ENCODE data around the gene PARN. TPM values are rescaled to one million over a fixed set of nuclear protein-coding genes. Genes with fewer than 3 reads are reported as not detected.

Gene PARN
- polyA plus RNA-seq, 4 donors: 32.4 to 44.7 (median 40.1) TPM

GRCh38 chr16:14539156-14539555 lies 90.9 kb downstream of the PARN start:
- no peak for DNase-seq (ENCODE audit: low read depth in 4 of 4, low spot score in 3 of 4)

GRCh38 chr16:14538604-14539003 lies 91.5 kb downstream of the PARN start:
- DNase-seq (ENCODE audit: low read depth in 4 of 4, low spot score in 3 of 4): no peak

GRCh38 chr16:14531613-14532012 lies 98.4 kb downstream of the PARN start:
- no peak for DNase-seq (ENCODE audit: low read depth in 4 of 4, low spot score in 3 of 4)

GRCh38 chr16:14531101-14531500 lies 99.0 kb downstream of the PARN start:
- DNase-seq (ENCODE audit: low read depth in 4 of 4, low spot score in 3 of 4): no peak

- DNase-seq (ENCODE audit: low read depth in 4 of 4, low spot score in 3 of 4): no peak
These were observed 100.0 kb downstream of the PARN start for GRCh38 chr16:14530046-14530445.

- DNase-seq (ENCODE audit: low read depth in 4 of 4, low spot score in 3 of 4): peak; percentile 83 to 90 (median 84)
These were observed 100.9 kb downstream of the PARN start for GRCh38 chr16:14529010-14529669.

- no peak for DNase-seq (ENCODE audit: low read depth in 4 of 4, low spot score in 3 of 4)
These were observed 101.8 kb downstream of the PARN start for GRCh38 chr16:14528306-14528705.

GRCh38 chr16:14527411-14528044 lies 102.5 kb downstream of the PARN start:
- no peak for DNase-seq (ENCODE audit: low read depth in 4 of 4, low spot score in 3 of 4)

- no peak for DNase-seq (ENCODE audit: low read depth in 4 of 4, low spot score in 3 of 4)
These were observed 104.5 kb downstream of the PARN start for GRCh38 chr16:14525596-14525995.

GRCh38 chr16:14524979-14525378 lies 105.1 kb downstream of the PARN start:
- no peak for DNase-seq (ENCODE audit: low read depth in 4 of 4, low spot score in 3 of 4)

GRCh38 chr16:14523632-14524031 lies 106.4 kb downstream of the PARN start:
- DNase-seq (ENCODE audit: low read depth in 4 of 4, low spot score in 3 of 4): no peak

GRCh38 chr16:14522671-14523070 lies 107.4 kb downstream of the PARN start:
- no peak for DNase-seq (ENCODE audit: low read depth in 4 of 4, low spot score in 3 of 4)

- no peak for DNase-seq (ENCODE audit: low read depth in 4 of 4, low spot score in 3 of 4)
These were observed 109.3 kb downstream of the PARN start for GRCh38 chr16:14520753-14521152.

GRCh38 chr16:14514967-14515366 lies 115.1 kb downstream of the PARN start:
- DNase-seq (ENCODE audit: low read depth in 4 of 4, low spot score in 3 of 4): no peak

GRCh38 chr16:14513389-14514107 lies 116.5 kb downstream of the PARN start:
- DNase-seq (ENCODE audit: low read depth in 4 of 4, low spot score in 3 of 4): no peak

- no peak for DNase-seq (ENCODE audit: low read depth in 4 of 4, low spot score in 3 of 4)
These were observed 118.3 kb downstream of the PARN start for GRCh38 chr16:14511800-14512135.

GRCh38 chr16:14510939-14511799 lies 118.9 kb downstream of the PARN start:
- DNase-seq (ENCODE audit: low read depth in 4 of 4, low spot score in 3 of 4): no peak

- DNase-seq (ENCODE audit: low read depth in 4 of 4, low spot score in 3 of 4): no peak
These were observed 119.5 kb downstream of the PARN start for GRCh38 chr16:14510581-14510938.

- no peak for DNase-seq (ENCODE audit: low read depth in 4 of 4, low spot score in 3 of 4)
These were observed 120.4 kb downstream of the PARN start for GRCh38 chr16:14509675-14510132.

- DNase-seq (ENCODE audit: low read depth in 4 of 4, low spot score in 3 of 4): no peak
These were observed 121.0 kb downstream of the PARN start for GRCh38 chr16:14509055-14509454.

- DNase-seq (ENCODE audit: low read depth in 4 of 4, low spot score in 3 of 4): no peak
These were observed 124.2 kb downstream of the PARN start for GRCh38 chr16:14505846-14506245.

All from right renal pelvis (tissue), 4 donors.